GM21381 (cell line): ENCODE data around the gene ARMH4.

ENCODE experiments used
- ATAC-seq: cut with Tn5 transposase; IDR thresholded peaks from one replicate; pipeline ENCODE4 v1.9.1; 2021; ENCODE audit warnings: mild to moderate bottlenecking, moderate library complexity; ENCODE audit not compliant: unreplicated experiment

The ARMH4 gene

DNA sequence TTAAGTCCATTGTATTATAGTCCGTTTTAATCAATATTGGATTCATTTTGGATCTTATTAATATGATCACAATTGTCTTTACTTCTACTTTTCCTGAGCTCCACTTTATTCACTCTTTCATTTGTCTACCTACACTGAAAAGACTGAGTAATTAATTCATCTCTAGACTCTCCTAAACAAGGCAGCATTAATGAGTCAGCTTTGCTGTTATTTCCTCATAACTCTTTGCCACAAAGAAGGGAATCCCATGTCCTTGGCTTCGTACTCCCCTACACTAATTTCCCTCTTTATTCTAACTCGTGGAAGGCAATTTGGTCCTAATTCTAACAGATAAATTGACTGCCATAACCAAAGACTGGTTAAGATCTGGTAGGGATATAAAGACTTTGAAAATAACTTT lies 91.9 kb downstream of the ARMH4 start:
- ATAC-seq, result no peak

DNA sequence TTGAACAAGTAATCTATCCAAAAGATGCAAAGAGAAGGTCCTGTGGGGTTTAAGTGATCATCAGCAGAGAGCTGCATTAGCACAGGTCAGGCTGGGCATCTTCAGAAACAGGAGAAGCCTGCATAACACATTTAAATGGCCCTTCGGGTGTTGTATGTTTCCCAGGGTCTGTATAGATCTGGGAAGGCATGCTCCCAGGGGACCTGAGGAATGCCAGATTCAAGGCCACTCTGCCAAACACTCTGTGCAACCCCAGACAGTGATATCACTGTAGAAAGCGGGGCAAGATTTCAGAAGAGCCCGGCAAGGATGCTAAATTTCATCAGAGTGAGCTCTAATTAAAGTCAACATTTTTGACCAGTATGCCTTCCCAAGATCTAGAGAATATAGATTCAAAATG lies 92.9 kb downstream of the ARMH4 start:
- ATAC-seq, result no peak

- no peak for ATAC-seq
Observed at GRCh38 chr14:58055497-58056010, 96.5 kb downstream of the ARMH4 start.

DNA sequence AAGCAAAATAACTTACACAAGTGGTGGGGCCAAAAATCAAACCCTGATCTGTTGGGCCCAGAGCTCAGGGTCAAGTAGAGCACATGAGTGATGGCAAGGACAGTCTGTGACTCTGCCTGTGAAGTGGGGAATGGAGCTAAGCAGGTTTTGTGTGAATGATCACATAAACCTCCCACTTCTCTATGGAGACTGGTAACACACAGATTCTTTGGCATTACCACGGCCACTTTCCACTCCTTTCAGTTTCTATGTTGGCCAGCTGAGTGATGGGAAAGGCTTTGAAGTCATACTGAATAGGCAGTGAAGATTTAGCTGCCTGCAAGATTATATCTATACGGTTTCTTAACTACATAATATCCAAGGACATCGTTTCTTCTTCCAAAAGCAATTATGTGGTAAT lies 97.9 kb downstream of the ARMH4 start:
- no peak for ATAC-seq

DNA sequence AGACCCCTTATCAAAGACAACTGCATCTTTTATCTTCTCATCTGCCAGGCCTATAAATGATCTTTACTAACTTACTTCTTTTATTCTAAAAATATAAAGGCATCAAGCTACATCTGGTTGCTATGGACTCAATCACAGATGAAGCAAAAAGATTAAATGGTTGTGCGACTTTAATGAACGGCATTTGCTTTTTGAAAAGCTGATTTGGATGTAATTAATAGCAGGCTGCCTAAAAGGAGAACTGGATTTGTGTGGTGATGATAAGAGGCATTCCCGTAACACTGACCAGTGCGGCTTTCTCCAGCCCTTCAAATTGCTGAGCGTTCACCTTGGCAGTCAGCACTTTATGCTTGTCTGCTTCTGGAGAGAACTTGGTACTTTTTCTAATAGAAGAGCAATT lies 103.8 kb downstream of the ARMH4 start:
- no peak for ATAC-seq

- ATAC-seq, result no peak
Observed at GRCh38 chr14:58027904-58028303, 124.1 kb downstream of the ARMH4 start.

GRCh38 chr14:58026967-58027366 lies 125.0 kb downstream of the ARMH4 start:
- no peak for ATAC-seq

- no peak for ATAC-seq
Observed at GRCh38 chr14:58026219-58026618, 125.8 kb downstream of the ARMH4 start.

DNA sequence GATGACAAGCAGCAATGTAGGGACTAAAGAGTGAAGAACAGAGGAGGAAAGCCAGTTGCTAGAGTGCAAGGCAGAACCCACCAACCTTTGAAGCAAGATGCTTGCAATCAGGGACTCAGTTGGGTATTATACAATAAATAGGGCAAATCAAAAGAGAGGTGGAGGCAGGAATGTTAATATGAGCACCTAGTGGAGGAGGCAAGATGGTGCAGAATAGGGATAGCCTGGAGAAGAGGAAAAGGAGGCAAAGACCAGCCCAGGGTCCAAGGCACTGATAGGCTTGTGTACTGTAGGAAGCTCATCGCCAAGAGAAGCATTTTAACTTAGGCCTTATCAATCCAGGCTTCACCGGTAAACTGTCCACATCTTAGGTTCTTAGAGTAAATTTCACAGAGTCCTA lies 137.2 kb downstream of the ARMH4 start:
- ATAC-seq, result no peak

DNA sequence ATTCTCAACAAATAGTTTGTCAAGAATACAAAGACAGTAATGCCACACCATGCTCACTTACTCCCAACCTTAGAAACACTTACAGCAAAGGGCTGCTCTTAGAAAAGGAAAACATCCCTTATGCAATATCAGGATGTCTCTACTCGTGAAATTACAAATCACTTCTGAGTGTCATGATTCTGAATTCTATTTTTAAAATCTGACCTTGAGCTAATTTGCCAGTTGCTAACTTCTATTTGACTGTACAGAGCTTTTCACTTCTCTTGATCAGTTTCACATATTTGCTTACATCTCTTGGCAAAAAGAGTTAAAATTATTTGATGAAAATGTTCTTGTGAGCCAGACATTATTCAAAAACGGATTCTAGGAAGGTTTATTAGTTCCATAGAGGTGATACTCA lies 149.4 kb downstream of the ARMH4 start:
- no peak for ATAC-seq

DNA sequence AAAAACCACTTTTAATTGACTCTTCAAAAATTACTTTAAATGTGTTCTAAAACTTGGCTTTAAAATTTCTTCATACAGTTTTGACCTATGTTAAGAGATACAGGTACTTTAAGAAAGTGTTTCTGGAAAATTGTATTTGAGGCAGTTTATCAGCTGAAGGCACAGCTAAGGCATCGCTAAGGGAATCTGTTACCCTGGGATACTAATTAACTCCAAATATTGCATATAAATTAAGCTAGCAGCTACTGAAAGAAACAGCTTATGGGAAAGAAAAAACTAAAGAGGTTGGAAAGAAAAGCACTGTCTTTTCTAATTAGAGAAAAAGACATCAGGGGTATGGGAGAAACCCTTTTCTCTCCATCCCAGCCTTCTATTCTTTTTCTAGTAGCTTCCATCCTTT lies 152.0 kb downstream of the ARMH4 start:
- no peak for ATAC-seq

DNA sequence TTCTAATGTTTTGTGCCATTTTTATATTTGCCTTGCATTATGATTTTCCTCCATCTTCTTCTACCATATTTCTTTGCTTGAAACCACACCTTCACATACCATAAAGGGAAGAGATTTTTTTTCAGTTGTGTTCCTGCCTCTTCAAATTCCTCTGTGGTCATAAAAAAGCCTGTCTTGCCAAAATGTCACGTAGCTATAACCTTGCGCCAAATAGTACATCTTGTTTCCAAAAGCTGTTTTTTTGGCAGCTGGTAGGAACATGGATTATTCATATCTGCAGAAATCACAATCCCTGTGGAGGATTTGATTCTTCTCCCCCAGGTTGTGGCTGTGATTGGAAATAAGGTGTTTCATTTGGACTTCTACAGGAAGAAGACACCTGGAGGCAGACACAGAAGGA lies 152.5 kb downstream of the ARMH4 start:
- no peak for ATAC-seq

DNA sequence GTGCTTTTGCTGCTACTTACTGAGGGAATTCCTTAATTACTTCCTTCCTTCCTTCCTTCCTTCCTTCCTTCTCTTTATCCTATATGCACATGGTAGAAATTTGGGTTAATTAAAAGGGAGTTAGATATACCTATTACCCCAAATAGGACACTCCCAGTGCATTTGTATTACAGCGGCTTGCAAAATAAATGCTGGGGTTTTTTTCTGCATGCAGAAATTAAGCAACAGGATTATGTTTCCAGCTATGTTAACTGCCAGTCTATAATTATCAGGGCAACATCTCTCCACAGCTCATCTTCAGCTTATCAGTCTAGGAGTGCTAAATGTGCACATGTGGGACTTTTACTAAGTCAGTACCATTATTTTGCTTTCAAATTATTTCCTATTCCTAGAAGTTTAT lies 153.2 kb downstream of the ARMH4 start:
- no peak for ATAC-seq

DNA sequence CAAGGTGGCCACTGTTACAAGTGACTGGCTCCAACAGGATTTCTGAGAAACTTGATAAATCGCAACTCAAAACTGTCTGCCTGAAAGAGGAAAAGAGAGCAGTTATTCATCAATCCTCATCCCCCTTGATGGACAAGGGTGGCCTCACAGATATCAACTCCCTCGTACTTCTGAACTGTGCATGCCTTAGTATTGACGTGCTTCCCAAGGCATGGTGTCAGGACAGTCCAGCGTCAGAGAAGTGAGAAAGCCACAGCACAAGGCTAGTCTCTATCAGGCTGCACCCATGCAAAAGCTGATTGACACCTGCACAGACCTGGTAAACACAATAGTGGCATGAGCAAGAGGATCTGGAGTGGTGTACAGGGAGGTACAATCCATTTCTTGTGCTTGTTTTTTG lies 160.7 kb downstream of the ARMH4 start:
- ATAC-seq, result no peak

- ATAC-seq, result no peak
Observed at GRCh38 chr14:57988445-57988844, 163.6 kb downstream of the ARMH4 start.

- no peak for ATAC-seq
Observed at GRCh38 chr14:57987596-57988300, 164.3 kb downstream of the ARMH4 start.

DNA sequence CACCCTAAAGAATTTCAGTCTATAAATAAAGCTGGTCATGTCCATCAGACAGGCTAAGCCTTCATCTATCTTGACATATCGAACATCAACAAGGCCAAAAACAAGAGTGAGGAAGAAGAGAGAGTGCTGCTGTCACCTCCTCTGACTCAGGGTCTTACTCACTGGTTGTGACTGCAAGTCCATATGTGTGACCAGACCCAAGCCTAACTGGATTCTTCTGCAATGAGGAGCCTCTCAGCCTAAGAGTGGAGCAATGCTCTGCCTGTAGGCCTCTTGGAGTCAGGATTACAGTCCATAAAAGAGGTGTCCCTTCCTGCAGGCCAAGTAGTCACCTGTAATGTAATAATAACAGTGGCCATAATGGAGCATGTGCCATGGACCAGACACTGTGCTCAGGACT lies 165.0 kb downstream of the ARMH4 start:
- ATAC-seq, result no peak

DNA sequence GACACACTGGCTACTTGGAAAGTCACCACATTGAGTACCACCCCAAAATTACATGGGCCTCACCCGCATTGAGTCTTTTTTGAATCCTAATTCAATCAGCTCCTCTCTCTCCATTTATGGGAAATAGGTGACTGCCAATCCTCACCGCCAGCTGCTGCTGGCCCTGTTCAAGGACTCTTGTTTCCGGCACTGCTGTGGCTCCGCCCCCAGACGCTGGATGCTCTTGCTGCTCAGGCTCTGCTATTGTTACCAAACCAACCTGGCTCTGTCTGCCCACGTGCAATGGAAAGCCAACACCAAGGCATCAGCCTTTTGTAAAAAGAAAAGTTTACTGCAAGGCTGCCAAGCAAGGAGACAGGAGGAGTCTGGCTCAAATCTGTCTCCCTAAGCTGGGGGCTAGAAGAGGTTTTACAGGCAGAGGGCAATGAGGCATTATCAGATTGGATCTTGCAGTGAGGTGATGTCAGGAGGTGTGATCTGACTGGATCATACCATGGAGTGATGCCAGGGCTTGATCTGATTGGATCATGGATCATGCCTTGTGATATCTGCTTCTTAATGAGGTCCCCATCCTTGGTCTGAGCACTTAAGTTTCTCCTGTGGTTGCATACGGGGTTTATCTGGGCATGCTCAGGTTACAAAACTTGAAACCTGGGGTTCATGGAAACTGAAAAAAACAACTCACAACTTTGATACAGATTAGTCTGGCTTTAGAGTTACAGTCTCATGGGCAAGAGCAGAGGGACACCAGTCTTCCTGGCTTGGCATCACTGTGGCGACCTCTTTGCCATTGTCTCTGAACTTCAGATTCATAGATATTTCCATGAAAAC lies 169.0 kb downstream of the ARMH4 start:
- ATAC-seq, result no peak

DNA sequence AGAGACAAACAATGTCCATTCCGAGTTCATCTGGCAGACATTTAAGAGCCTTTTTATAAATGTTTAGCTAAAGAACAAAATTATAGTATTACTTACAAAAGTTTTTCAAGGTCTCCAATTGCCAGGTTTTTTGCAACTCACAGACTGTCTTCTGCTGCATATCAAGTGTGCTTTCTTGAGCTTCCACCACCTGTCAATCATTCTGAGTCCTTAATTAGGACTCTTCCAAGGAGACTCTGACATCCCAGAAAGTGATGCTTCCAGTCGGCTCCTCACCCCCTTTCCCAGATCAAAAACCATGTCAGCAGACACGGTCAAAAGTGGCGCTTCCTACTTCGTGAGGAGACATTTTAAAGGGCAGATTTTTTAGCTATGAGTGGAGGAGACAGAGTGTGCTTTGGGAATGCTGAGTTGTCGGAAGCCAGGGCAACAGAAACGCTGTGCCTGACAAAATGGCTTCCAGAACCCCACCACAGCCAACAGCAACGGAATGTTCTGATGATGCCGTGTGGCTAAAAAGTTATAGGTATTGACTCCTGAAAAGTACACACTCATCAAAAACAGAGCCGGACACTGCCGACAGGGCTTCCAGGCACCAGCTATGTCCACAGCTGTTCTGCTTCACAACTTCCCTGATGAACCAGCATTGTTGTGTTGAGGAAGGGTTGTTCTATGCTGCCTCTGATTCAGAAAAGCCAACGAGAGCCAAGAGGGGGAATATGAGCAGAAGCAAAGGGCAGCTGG lies 170.0 kb downstream of the ARMH4 start:
- ATAC-seq, result no peak

DNA sequence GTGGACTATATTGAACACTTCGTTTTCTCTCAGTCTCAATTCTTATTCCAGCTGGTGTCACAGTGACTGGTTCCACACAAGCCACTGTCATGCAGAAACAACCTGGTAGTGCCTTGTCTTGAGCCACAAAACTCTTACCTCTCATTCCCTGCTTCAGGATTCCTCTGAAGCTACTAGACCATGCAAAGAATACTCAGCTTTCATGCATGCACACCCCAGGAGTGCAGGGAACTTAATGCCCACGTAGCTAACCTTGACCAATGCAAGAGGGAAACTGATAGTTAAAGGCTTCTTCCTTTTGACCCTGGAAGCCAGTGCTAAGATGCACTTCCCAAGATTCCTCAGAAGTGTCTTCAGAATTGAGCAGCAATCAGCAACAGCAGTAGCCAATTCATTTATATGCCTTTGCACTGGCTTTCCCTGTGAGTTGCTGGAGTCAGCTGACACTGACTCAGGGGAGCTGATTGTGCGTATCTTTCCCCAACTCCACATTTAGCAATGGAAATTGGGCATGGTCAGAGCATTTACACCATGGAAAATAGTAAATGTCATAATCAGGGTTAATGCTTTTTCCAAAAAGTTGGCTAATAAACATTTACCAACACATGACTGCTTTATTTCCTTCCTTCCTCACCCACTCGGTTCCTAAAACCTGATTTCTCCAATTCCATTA lies 172.5 kb downstream of the ARMH4 start:
- ATAC-seq, result no peak

GRCh38 chr14:57976701-57977100 lies 175.3 kb downstream of the ARMH4 start:
- ATAC-seq, result no peak
